ENCODE measurements around the gene PI4KA.

DNA sequence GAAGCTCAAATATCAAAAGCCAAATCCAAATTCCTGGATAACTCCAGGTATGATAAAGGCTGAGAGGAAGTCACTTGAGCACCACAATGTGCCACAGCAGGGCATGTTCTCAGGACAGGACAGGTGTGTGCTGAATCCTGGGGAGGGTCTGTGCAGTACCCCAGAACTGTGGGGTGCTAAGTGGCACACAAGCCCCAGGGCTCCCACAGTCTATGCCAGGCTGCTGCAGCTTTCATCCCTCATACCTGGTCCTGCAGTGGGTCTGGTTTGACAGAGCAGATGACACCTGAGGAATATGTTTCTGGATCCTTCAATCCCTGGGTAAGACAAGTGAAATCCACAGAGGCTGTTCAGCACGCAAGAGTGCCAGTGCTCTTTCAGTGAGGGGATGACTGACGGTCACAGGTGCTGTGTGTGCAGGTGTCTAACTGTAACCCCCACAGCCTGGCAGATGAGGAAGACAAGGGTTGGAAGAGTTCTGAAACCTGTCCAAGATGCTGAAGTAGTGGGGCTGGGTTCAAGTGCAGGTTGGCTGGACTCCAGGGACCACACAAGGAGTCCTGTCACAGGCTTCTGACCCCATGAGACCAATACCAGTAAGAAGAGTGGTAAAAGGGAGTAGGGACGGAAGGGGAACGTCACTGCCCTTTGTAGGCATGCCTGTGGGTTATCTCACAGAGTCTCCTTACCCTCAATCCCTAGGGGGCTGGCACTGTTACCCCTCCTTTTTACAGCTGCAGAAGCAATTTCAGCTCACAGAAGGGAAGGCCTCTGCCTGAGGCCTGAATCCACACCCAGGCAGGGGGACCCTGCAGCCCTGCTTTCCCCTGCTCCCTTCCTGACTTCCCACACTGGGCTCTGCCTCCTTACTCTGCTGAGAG lies 70.6 kb downstream of the PI4KA start:
- TF ChIP-seq ZNF565 (CRISPR knock-in tag; conservative IDR thresholded peaks at IDR 0.05; ENCODE audit: low read depth) = no peak
- TF ChIP-seq, protein P1, sequence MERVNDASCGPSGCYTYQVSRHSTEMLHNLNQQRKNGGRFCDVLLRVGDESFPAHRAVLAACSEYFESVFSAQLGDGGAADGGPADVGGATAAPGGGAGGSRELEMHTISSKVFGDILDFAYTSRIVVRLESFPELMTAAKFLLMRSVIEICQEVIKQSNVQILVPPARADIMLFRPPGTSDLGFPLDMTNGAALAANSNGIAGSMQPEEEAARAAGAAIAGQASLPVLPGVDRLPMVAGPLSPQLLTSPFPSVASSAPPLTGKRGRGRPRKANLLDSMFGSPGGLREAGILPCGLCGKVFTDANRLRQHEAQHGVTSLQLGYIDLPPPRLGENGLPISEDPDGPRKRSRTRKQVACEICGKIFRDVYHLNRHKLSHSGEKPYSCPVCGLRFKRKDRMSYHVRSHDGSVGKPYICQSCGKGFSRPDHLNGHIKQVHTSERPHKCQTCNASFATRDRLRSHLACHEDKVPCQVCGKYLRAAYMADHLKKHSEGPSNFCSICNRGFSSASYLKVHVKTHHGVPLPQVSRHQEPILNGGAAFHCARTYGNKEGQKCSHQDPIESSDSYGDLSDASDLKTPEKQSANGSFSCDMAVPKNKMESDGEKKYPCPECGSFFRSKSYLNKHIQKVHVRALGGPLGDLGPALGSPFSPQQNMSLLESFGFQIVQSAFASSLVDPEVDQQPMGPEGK (CRISPR knock-in tag; IDR thresholded peaks at IDR 0.05; ENCODE audit: borderline replicate concordance) = no peak
- TF ChIP-seq GLIS3 (CRISPR knock-in tag; IDR thresholded peaks at IDR 0.05) = no peak
- TF ChIP-seq ARNTL (CRISPR knock-in tag; IDR thresholded peaks at IDR 0.05; ENCODE audit: borderline replicate concordance, low read depth) = no peak
- no peak for TF ChIP-seq ESRRG (CRISPR knock-in tag; IDR thresholded peaks at IDR 0.05)
- no peak for TF ChIP-seq SNAI2 (CRISPR knock-in tag; IDR thresholded peaks at IDR 0.05)
- no peak for TF ChIP-seq TCF4 (CRISPR knock-in tag; IDR thresholded peaks at IDR 0.05; ENCODE audit: borderline replicate concordance)
- no peak for TF ChIP-seq ZFP3 (CRISPR knock-in tag; IDR thresholded peaks at IDR 0.05)
- no peak for TF ChIP-seq ZFP30 (CRISPR knock-in tag; IDR thresholded peaks at IDR 0.05)
- no peak for TF ChIP-seq ZNF8 (CRISPR knock-in tag; IDR thresholded peaks at IDR 0.05)
- no peak for TF ChIP-seq PPARA (CRISPR knock-in tag; IDR thresholded peaks at IDR 0.05; ENCODE audit: borderline replicate concordance)
- TF ChIP-seq, protein P2, sequence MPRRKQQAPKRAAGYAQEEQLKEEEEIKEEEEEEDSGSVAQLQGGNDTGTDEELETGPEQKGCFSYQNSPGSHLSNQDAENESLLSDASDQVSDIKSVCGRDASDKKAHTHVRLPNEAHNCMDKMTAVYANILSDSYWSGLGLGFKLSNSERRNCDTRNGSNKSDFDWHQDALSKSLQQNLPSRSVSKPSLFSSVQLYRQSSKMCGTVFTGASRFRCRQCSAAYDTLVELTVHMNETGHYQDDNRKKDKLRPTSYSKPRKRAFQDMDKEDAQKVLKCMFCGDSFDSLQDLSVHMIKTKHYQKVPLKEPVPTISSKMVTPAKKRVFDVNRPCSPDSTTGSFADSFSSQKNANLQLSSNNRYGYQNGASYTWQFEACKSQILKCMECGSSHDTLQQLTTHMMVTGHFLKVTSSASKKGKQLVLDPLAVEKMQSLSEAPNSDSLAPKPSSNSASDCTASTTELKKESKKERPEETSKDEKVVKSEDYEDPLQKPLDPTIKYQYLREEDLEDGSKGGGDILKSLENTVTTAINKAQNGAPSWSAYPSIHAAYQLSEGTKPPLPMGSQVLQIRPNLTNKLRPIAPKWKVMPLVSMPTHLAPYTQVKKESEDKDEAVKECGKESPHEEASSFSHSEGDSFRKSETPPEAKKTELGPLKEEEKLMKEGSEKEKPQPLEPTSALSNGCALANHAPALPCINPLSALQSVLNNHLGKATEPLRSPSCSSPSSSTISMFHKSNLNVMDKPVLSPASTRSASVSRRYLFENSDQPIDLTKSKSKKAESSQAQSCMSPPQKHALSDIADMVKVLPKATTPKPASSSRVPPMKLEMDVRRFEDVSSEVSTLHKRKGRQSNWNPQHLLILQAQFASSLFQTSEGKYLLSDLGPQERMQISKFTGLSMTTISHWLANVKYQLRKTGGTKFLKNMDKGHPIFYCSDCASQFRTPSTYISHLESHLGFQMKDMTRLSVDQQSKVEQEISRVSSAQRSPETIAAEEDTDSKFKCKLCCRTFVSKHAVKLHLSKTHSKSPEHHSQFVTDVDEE (CRISPR knock-in tag; IDR thresholded peaks at IDR 0.05) = no peak
- TF ChIP-seq, protein P3, sequence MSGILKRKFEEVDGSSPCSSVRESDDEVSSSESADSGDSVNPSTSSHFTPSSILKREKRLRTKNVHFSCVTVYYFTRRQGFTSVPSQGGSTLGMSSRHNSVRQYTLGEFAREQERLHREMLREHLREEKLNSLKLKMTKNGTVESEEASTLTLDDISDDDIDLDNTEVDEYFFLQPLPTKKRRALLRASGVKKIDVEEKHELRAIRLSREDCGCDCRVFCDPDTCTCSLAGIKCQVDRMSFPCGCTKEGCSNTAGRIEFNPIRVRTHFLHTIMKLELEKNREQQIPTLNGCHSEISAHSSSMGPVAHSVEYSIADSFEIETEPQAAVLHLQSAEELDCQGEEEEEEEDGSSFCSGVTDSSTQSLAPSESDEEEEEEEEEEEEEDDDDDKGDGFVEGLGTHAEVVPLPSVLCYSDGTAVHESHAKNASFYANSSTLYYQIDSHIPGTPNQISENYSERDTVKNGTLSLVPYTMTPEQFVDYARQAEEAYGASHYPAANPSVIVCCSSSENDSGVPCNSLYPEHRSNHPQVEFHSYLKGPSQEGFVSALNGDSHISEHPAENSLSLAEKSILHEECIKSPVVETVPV (CRISPR knock-in tag; IDR thresholded peaks at IDR 0.05) = no peak

All from SK-N-SH treated with all-trans-retinoic acid at 6 μM for 48 hours (cell line).